Suppressor macrophage (primary cell): ENCODE results near the gene LILRA2.
"Not testable (repeated sequence)": the region's sequence is repeated elsewhere in the genome, so short reads cannot be mapped to it uniquely, and the experiment has no call there.

ENCODE experiments used
- DNase-seq, 4 experiments: peaks; one replicate each; pipeline ENCODE4 v3.0.0-alpha.2; 2020 to 2022

The LILRA2 gene

GRCh38 chr19:54609356-54609791 is 35.8 kb downstream of the LILRA2 start:
- no peak for DNase-seq

DNA sequence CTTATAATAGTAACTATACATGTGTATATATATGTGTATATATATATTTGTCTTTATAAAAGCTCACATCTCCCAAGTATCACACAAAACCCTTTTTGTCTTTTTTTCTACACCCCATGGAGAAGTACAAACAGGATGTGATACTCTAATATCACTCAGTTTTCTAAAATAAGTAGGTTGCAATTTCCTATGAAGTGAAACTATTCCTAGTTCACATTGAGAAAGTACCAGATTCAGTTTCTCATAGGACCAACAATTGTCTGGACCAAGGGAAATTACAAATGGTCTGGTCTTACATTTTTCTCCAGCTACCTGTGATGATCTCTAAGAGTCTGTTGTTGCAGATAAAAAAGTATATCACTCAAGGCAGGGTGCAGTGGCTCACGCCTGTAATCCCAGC is 38.8 kb downstream of the LILRA2 start:
- peak in 2 of 4 experiments; percentile 68 to 75 for DNase-seq

- DNase-seq: peak in 3 of 4 experiments; percentile 8 to 49 (median 44)
These were observed 41.1 kb downstream of the LILRA2 start for GRCh38 chr19:54614726-54615125.

- no peak for DNase-seq
These were observed 42.5 kb downstream of the LILRA2 start for GRCh38 chr19:54616057-54616456.

DNA sequence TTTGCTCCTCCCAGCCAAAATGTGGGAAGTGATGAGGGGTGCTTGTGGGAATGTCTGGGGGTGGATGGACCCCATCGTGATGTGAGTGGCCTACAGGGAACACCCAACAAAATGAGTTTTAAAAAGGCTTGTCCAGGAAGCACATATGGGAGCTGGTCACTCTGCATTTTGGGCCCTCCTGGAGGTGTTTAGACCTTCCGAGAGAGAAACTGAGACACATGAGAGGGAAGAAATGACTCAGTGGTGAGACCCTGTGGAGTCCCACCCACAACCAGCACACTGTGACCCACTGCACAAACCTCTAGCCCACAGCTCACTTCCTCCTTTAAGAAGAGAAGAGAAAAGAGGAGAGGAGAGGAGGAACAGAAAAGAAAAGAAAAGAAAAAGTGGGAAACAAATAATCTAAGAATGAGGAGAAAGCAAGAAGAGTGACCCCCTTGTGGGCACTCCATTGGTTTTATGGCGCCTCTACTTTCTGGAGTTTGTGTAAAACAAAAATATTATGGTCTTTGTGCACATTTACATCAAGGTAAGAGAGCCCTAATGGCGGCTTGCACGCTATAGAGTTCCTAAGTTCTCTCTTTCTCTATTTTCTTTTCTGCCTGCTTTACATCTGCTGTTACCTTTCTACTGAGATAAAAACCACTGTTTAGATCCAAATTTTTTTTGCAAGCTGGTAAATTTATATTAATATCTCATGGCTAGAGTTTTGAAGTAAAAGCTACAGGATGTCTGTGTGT is 43.4 kb downstream of the LILRA2 start:
- peak; percentile 36 to 65 (median 52) for DNase-seq

DNA sequence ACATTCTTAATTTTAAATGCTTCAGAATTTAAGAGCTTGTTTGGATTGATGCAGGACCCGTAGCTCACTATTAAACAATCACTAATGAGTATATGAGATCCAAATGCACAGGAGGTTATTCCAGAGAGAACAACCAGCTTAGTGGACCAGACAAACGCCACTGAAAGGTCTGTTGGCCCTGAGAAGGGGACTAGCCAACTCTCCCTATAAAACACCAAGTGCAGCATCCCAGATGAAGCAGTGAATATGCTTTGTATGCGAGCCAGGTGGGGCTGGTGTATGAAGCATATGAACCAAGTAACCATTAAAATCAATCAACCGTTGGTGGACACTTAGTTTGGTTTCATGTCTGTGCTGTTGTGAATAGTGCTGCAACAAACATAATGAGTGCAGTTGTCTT is 46.9 kb downstream of the LILRA2 start:
- DNase-seq: no peak

DNA sequence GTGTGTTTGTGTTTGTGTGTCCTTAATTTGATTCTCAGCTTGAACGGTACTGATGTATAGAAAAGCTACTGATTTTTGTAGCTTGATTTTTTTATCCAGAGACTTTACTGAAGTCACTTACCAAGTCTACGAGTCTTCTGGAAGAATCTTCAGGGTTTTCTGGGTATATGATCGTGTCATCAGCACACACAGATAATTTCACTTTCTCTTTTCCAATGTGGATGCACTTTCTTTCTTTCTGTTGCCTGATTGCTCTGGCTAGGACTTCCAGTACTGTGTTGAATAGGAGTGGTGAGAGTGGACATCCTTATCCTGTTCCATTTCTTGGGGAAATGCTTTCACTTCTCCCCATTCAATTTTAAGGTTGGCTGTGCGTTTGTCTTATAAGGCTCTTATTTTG is 48.8 kb downstream of the LILRA2 start:
- no peak for DNase-seq

GRCh38 chr19:54624234-54624633 is 50.6 kb downstream of the LILRA2 start:
- DNase-seq: not testable (repeated sequence)

- DNase-seq: peak in 1 of 4 experiments; percentile 11
These were observed 51.5 kb downstream of the LILRA2 start for GRCh38 chr19:54624934-54625730.

- DNase-seq: no peak
These were observed 53.2 kb downstream of the LILRA2 start for GRCh38 chr19:54626757-54627156.

DNA sequence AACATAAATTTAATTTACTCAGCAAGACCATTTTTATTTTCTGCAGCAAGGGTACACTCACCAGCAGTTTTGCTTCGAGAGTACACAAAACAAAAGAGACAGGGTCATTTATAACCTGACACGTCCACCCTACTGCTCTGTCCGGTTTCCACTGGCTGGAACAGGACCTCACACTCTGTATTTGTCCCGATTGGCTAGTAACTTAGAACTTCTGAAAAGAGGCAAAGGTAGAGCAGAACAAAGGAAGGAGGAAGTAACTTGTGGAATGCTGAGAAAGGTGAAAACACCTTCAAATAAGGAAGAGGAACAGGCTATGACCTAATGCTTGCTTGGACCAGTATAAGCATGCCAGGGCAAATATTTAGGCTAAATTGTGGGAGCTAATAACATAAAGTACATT is 54.3 kb downstream of the LILRA2 start:
- not testable (repeated sequence) for DNase-seq

DNA sequence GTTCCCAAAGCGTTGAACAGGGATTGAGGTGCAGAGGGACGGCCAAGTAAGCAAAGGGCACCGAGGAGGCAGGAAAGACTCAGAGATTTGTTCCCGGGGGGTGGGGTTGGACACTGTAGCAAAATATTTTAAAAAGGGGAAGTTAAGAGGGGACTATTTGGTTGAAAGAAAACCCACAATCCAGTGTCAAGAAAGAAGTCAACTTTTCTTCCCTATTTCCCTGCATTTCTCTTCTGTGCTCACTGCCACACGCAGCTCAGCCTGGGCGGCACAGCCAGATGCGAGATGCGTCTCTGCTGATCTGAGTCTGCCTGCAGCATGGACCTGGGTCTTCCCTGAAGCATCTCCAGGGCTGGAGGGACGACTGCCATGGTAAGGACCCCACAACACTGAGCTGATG is 56.7 kb downstream of the LILRA2 start, which contains the start of gene LILRB1:
TSS of gene LILRB1 (plus strand) at position 223 of the 400 bp plus-strand sequence. CDS start 590 bp downstream, outside the sequence.
- peak; percentile 71 to 84 (median 79) for DNase-seq

GRCh38 chr19:54630782-54631181 is 57.2 kb downstream of the LILRA2 start:
- peak in 3 of 4 experiments; percentile 26 to 49 (median 44) for DNase-seq

GRCh38 chr19:54631489-54632337 is 58.1 kb downstream of the LILRA2 start:
- DNase-seq: peak in 2 of 4 experiments; percentile 34 to 50

GRCh38 chr19:54632517-54632916 is 58.9 kb downstream of the LILRA2 start:
- DNase-seq: not testable (repeated sequence)

GRCh38 chr19:54633401-54633800 is 59.8 kb downstream of the LILRA2 start:
- DNase-seq: no peak

- DNase-seq: not testable (repeated sequence)
These were observed 62.5 kb downstream of the LILRA2 start for GRCh38 chr19:54636081-54636480.

GRCh38 chr19:54638683-54639082 is 65.1 kb downstream of the LILRA2 start:
- no peak for DNase-seq
